Adrenal gland (tissue), 5 donors: Measurements from ENCODE around the gene EPS8L1.

Source experiments
- CTCF ChIP-seq, 6 experiments: fragments of 450-650 bp in 4 of 6; fragments of 200-600 bp in 2 of 6; sonication (generic) in 1 of 6; IDR thresholded peaks; 1 replicate in 5 of 6; 2 replicates in 1 of 6; pipeline versions ENCODE4 v1.5.1 to v1.8.0; 2016 to 2021; ENCODE audit warnings: antibody characterized with exemption in 6 of 6, mild to moderate bottlenecking in 2 of 6, moderate library complexity in 1 of 6
- POLR2A ChIP-seq, 2 donors: fragments of 450-650 bp; IDR thresholded peaks; one replicate each; pipeline ENCODE4 v1.6.1; 2017; ENCODE audit warnings: antibody characterized with exemption in 2 of 2, mild to moderate bottlenecking in 2 of 2, moderate library complexity in 1 of 2
- donor health status: DM: no; HTN: no; CAD: no.

GRCh38 chr19:55077106-55077505 is 1.4 kb downstream of the EPS8L1 start:
- TF ChIP-seq CTCF (IDR thresholded peaks at IDR 0.05) (no peak), POLR2A (IDR thresholded peaks at IDR 0.05) (no peak)
